Gastroesophageal sphincter (tissue), 3 donors: ENCODE data around the gene SAA2.

Source experiments
- POLR2AphosphoS5 ChIP-seq: sonication (generic); formaldehyde crosslinking; IDR thresholded peaks from one replicate; pipeline ENCODE4 v1.6.1; 2017; ENCODE audit warnings: antibody characterized with exemption
- TF ChIP-seq, protein P1 (sequence below), 4 experiments: fragments of 200-600 bp in 2 of 4; fragments of 450-650 bp in 2 of 4; sonication (generic) in 1 of 4; IDR thresholded peaks; one replicate each; pipeline ENCODE4 v1.5.1; 2017 to 2019; ENCODE audit warnings: antibody characterized with exemption in 4 of 4, mild to moderate bottlenecking in 2 of 4, moderate library complexity in 2 of 4

DNA sequence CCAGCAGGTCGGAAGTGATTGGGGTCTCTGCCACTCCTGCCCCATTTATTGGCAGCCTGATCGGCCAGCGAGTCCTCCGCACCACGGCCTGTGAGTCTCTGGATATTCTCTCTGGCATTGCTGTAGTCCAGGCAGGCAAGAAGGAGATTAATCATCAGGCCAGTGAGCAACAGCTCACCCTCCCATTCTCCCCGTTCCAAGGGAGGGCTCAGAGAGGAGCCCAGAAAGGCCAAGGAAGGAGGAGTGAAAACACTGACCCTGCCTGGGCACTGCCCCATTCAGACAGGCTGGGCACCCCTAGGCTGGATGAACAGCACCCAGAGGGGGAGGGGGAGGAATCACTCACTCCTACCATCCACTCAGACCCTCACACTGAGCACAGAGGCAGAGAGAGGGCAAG lies 3.1 kb downstream of the SAA2 start:
- TF ChIP-seq, protein P1, sequence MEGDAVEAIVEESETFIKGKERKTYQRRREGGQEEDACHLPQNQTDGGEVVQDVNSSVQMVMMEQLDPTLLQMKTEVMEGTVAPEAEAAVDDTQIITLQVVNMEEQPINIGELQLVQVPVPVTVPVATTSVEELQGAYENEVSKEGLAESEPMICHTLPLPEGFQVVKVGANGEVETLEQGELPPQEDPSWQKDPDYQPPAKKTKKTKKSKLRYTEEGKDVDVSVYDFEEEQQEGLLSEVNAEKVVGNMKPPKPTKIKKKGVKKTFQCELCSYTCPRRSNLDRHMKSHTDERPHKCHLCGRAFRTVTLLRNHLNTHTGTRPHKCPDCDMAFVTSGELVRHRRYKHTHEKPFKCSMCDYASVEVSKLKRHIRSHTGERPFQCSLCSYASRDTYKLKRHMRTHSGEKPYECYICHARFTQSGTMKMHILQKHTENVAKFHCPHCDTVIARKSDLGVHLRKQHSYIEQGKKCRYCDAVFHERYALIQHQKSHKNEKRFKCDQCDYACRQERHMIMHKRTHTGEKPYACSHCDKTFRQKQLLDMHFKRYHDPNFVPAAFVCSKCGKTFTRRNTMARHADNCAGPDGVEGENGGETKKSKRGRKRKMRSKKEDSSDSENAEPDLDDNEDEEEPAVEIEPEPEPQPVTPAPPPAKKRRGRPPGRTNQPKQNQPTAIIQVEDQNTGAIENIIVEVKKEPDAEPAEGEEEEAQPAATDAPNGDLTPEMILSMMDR (IDR thresholded peaks at IDR 0.05): no peak
- TF ChIP-seq POLR2AphosphoS5: no peak
